D721Med (cell line): Measurements from ENCODE around the gene PIGM.

ENCODE experiments used
- DNase-seq: peaks from one replicate; pipeline ENCODE4 v3.0.0; 2011; ENCODE audit warnings: low spot score; ENCODE audit not compliant: insufficient read length
- FAIRE-seq: peaks from 2 replicates; lab custom pipeline; 2011; peaks lifted over from hg19 to GRCh38; lab: Jason Lieb, UNC
- TF ChIP-seq, protein P1 (sequence below): IDR thresholded peaks from 2 replicates; pipeline ENCODE4 v1.5.1; 2012; ENCODE audit warnings: mild to moderate bottlenecking, control low read depth; ENCODE audit not compliant: insufficient read depth; ENCODE audit errors: missing control alignments

Gene PIGM

DNA sequence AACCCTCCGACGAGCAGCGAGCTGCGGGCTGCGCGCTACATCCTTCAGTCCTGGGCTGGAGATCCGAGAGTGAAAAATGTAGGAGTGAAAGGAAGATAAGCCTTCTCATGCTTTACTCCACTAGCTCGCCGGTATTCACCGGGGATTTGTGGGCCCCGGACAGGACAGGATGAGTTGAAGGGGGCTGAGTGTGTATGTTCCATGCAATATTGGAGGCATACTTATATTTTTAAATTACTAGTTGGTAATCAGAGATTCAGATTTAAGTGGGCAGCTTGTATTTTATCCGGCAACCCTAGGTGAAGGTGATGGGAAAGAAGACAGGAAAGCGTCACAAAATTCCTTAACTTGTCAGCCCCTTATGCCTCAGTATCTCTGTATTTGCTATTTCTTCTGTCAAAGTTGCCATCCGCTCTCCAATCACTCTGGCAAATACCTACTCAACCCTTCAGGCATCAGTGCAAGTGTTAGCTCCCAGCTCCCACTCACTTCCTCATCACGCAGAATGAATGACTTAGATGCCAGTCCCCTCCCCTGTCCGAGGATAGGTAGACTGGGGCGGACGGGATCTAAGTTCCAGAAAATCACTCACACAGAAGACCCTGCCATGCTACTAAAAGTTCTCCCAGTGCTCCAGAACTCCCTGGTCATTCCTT is 503 bp upstream of the PIGM start:
- FAIRE-seq (no peak), DNase-seq (no peak)

DNA sequence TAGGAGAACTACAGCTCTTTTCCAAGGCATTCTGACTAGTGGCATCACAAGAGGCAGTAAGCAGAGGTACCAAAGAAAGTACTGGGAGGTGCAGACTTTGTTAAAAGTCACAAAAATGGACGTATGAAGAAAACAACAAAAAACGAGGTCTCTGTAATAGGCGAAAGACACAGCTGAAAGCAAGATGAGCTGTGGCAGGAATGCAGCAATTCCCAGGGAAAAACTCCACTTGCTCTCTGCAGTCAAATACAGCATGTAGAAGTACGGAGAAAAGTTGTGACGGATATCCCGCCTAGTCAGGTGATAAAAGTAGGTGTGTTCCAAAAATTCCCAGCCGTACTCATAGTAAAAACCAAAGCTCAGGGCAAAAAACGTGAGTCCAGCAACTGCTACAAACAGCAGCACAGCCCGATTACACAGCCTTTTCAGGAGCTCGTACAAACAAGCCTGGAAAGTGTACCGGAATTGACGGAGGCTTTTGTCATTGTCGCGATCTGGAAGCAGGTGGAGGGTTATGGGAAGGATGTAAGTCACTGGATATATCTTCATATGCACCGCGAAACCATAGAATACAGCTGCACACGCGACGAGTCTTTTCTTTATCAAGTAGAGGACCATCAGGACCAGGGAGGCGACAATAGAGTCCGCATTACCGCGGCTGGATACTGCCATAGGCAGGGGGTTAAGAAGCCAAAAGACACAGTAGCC is 979 bp downstream of the PIGM start:
- DNase-seq (no peak), FAIRE-seq (no peak)
- TF ChIP-seq, protein P1, sequence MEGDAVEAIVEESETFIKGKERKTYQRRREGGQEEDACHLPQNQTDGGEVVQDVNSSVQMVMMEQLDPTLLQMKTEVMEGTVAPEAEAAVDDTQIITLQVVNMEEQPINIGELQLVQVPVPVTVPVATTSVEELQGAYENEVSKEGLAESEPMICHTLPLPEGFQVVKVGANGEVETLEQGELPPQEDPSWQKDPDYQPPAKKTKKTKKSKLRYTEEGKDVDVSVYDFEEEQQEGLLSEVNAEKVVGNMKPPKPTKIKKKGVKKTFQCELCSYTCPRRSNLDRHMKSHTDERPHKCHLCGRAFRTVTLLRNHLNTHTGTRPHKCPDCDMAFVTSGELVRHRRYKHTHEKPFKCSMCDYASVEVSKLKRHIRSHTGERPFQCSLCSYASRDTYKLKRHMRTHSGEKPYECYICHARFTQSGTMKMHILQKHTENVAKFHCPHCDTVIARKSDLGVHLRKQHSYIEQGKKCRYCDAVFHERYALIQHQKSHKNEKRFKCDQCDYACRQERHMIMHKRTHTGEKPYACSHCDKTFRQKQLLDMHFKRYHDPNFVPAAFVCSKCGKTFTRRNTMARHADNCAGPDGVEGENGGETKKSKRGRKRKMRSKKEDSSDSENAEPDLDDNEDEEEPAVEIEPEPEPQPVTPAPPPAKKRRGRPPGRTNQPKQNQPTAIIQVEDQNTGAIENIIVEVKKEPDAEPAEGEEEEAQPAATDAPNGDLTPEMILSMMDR, result no peak

More for the DNA sequence above, 503 bp upstream of the PIGM start:
- TF ChIP-seq, protein P1, result no peak

DNA sequence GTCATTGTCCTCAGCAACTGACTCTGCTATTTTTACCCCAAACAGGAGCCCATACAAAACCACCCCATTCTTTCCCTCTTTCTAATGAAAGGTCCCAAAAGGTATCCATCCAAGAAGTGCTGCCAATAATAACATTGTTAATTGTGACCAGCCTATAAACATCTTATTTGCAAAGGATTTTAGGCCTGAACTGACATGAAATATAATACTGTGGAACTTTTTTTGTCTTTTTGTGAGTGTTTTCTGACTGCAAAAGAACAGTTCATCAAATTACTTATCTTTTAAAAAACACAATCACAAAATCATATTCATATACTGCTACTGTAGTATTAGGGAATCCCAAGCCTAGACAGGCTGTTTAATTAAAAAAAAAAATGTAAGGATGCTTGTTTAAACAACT is 3.4 kb downstream of the PIGM start:
- DNase-seq (no peak), FAIRE-seq (no peak)
- TF ChIP-seq, protein P1, result no peak

DNA sequence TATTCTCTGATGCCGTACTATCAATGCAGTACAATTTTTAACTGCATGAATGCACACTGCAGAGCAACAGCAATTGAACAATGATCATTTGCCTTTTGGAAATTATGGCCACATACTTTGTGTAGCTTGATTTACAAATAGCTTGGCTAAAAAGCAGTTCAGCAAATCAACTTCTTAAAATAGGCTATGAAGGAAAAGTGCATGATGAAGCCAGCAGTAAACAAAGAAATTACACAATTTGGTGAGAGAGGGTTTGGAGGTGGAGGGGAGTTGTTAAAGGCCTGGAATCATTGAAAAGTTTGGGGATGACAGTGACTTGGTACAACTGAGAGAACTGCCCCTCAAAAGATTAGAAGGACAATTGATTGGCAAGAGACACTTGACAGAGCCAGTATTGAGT is 6.5 kb downstream of the PIGM start:
- FAIRE-seq (no peak), DNase-seq (no peak)
- TF ChIP-seq, protein P1, result no peak

DNA sequence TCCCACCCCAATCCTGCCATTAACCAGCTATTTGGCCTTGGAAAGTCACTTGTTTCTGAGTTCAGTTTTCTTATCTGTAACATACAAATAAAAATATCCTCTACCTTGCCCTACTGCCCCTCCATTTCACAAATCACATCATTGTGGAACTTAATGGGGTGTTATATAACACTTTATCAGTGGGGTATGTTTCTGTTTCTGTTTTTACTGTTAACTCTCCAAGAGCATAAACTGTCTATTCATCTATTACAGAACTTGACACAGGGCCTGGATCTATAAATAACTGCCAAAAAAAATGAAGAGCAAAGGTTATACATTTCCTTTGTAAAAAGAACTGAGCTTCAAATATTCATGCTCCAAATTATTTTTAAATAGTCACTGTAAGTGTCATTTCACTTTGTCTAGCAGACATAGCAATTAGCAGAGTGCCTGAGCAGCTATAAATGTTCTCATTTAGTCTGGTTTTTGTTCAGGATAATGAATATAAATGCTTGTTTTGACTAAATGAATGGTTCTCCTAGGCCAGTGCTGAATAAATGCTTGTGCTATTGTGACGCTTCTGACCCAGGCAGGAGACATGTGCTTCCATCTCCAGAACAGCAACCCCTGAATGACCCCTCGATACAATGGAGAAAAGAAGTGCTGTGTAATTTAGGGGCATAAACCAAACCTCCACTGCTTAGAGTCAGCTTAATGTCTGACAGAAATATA is 7.4 kb downstream of the PIGM start:
- FAIRE-seq (no peak), DNase-seq (no peak)
- TF ChIP-seq, protein P1, result no peak

DNA sequence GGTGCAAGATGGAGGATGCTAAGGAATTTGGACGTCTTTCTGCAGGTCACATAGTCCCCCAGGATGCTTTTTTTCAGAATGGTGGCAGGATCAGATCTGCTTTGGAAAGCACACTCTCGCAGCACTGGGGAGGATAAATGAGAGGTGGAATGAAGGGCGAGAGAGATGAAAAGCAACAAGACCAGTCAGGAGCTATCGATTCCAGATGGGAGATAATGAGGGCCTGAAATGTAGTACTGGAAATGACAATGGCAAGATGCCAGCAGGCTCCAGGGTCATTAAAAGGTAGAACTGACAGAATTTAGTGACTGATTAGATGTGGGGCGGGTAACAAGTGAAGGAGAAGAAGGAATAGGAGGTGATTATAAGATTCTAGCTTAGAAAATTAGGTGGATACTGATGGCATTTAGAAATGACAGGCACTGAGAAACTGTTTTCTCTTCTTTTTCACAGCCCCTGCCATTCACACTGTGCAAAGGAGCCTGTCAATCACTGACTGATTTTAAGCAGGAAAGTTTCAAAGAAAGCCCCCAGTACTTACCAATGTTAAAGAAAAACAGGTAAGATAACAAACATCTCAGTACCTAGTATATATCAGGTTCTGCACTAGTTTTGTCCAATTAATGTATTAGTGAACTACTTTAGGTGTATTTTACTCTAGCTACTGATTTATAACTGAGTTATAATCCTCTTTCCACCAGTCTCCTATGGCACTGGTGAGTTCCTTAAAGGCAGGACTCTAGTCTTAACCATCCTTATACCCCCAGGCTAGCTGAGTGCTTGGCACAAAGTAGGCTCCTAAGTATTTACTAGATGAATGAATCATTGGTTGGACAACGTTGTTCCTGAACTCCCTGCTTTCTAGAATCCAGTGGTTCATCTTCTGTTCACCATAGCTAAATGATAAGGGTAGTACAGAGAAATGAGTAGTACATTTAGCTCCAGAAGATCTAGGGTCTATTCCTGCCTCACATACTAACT is 9.2 kb downstream of the PIGM start:
- TF ChIP-seq, protein P1, result no peak
- FAIRE-seq (no peak), DNase-seq (no peak)
